PFSK-1 (cell line): ENCODE measurements around the gene IGF2R.

Source experiments
- FOXP2 ChIP-seq: optimal IDR thresholded peaks from 2 replicates; pipeline ENCODE3; 2011; ENCODE audit warnings: borderline replicate concordance, control low read depth, inconsistent platforms; ENCODE audit not compliant: insufficient read depth; ENCODE audit errors: extremely low read length, extremely low read depth
- POLR2AphosphoS5 ChIP-seq: IDR thresholded peaks from 2 replicates; pipeline ENCODE4 v1.6.1; 2012; ENCODE audit warnings: low read depth, mild to moderate bottlenecking, control low read depth, low read length, moderate library complexity
- SIN3A ChIP-seq: IDR thresholded peaks from 2 replicates; pipeline ENCODE4 v1.6.1; 2012; ENCODE audit warnings: mild to moderate bottlenecking, low read length, moderate library complexity, borderline replicate concordance; ENCODE audit not compliant: insufficient read depth
- TAF1 ChIP-seq: IDR thresholded peaks from 2 replicates; pipeline ENCODE4 v1.6.1; 2012; ENCODE audit warnings: low read length, control low read depth, borderline replicate concordance; ENCODE audit not compliant: insufficient read depth
- TF ChIP-seq, protein P1 (sequence below), 2 experiments: IDR thresholded peaks; 2 replicates each; pipeline versions ENCODE4 v1.6.1 to v1.8.0; 2011 to 2012; ENCODE audit warnings: low read depth in 2 of 2, low read length in 2 of 2, control low read depth in 1 of 2, inconsistent platforms in 1 of 2, mild to moderate bottlenecking in 1 of 2, moderate library complexity in 1 of 2; ENCODE audit not compliant: insufficient read depth in 1 of 2

- TF ChIP-seq SIN3A = no peak
- no peak for TF ChIP-seq POLR2AphosphoS5
- TF ChIP-seq, protein P1, sequence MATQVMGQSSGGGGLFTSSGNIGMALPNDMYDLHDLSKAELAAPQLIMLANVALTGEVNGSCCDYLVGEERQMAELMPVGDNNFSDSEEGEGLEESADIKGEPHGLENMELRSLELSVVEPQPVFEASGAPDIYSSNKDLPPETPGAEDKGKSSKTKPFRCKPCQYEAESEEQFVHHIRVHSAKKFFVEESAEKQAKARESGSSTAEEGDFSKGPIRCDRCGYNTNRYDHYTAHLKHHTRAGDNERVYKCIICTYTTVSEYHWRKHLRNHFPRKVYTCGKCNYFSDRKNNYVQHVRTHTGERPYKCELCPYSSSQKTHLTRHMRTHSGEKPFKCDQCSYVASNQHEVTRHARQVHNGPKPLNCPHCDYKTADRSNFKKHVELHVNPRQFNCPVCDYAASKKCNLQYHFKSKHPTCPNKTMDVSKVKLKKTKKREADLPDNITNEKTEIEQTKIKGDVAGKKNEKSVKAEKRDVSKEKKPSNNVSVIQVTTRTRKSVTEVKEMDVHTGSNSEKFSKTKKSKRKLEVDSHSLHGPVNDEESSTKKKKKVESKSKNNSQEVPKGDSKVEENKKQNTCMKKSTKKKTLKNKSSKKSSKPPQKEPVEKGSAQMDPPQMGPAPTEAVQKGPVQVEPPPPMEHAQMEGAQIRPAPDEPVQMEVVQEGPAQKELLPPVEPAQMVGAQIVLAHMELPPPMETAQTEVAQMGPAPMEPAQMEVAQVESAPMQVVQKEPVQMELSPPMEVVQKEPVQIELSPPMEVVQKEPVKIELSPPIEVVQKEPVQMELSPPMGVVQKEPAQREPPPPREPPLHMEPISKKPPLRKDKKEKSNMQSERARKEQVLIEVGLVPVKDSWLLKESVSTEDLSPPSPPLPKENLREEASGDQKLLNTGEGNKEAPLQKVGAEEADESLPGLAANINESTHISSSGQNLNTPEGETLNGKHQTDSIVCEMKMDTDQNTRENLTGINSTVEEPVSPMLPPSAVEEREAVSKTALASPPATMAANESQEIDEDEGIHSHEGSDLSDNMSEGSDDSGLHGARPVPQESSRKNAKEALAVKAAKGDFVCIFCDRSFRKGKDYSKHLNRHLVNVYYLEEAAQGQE (IDR thresholded peaks at IDR 0.05; ENCODE audit: insufficient read depth in 1 of 2, low read depth in 2 of 2, low read length in 2 of 2) = no peak
- TF ChIP-seq FOXP2 = no peak
- TF ChIP-seq TAF1 = no peak
Observed at GRCh38 chr6:159996087-159996622, 27.3 kb downstream of the IGF2R start.
